ENCODE measurements around the gene CSGALNACT2.

- TF ChIP-seq POLR2A (IDR thresholded peaks at IDR 0.05; ENCODE audit: extremely low read depth, insufficient read length) = peak; percentile 7
- peak; percentile 64 for TF ChIP-seq CTCF (IDR thresholded peaks at IDR 0.05; ENCODE audit: low read depth, low read length)
- peak; percentile 67 for TF ChIP-seq MAX (IDR thresholded peaks at IDR 0.05; ENCODE audit: low read depth, low read length)
- no peak; the same call in 1 of the 2 replicates for TF ChIP-seq MYC (IDR thresholded peaks at IDR 0.05; ENCODE audit: low read depth, low read length)
Measured at GRCh38 chr10:43105102-43105955, 32.9 kb upstream of the CSGALNACT2 start.

Measured in NB4 (cell line).